ENCODE results near the gene PCSK6.

DNA sequence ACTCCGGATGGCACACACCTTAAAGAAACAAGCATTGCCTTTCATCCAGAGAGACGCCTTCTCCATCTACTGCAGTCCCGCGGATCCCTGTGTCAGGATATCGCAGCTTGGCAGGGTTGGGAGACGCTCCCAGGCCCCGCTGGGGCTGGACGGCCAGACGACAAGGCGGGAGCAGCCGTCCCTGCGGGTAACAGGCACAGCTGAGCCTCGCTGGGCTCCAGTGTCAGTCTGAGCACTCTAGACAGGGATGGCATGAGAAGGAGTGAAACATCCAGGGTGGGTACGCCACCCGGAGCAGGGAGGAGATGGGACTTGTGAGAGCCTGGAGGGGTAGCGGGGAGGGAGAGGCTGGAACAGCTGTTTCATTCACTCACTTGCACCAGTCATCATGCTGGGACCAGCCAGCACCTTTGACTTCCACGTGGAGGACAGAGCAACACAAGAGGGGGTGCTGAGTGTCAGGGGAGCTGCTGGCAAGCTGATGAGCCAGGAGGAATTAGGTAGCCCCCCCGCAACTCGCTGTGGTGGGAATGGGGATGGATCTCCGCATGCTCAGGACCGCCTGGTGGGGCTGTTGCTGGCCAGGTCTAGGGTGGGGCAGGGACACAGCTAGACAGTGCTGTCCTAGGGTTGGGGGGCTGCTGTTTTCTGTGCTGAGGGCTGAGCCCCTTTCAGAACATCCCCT is 162.9 kb downstream of the PCSK6 start:
- TF ChIP-seq POLR2A (IDR thresholded peaks at IDR 0.05) = no peak
- TF ChIP-seq, protein P1, sequence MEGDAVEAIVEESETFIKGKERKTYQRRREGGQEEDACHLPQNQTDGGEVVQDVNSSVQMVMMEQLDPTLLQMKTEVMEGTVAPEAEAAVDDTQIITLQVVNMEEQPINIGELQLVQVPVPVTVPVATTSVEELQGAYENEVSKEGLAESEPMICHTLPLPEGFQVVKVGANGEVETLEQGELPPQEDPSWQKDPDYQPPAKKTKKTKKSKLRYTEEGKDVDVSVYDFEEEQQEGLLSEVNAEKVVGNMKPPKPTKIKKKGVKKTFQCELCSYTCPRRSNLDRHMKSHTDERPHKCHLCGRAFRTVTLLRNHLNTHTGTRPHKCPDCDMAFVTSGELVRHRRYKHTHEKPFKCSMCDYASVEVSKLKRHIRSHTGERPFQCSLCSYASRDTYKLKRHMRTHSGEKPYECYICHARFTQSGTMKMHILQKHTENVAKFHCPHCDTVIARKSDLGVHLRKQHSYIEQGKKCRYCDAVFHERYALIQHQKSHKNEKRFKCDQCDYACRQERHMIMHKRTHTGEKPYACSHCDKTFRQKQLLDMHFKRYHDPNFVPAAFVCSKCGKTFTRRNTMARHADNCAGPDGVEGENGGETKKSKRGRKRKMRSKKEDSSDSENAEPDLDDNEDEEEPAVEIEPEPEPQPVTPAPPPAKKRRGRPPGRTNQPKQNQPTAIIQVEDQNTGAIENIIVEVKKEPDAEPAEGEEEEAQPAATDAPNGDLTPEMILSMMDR (IDR thresholded peaks at IDR 0.05) = no peak
- no peak for TF ChIP-seq POLR2AphosphoS5 (IDR thresholded peaks at IDR 0.05)

Data from gastroesophageal sphincter (tissue), 3 donors.